Fibroblast of skin of scalp (primary cell): ENCODE results near the gene M1AP.
A peak's percentile ranks its signal among the peaks of the same experiment; 100 is the strongest.
"Not testable (repeated sequence)": the region's sequence is repeated elsewhere in the genome, so short reads cannot be mapped to it uniquely, and the experiment has no call there.

Source experiments
- DNase-seq: peaks from one replicate; pipeline ENCODE4 v3.0.0-alpha.2; 2013

M1AP gene

GRCh38 chr2:74561022-74561421, 87.1 kb downstream of the M1AP start:
- DNase-seq: not testable (repeated sequence)

- no peak for DNase-seq
These were observed 87.5 kb downstream of the M1AP start for GRCh38 chr2:74560591-74560990.

GRCh38 chr2:74559912-74560311, 88.2 kb downstream of the M1AP start:
- no peak for DNase-seq

GRCh38 chr2:74558284-74559230, 89.6 kb downstream of the M1AP start:
- no peak for DNase-seq

- no peak for DNase-seq
These were observed 91.2 kb downstream of the M1AP start for GRCh38 chr2:74556831-74557370.

- no peak for DNase-seq
These were observed 92.0 kb downstream of the M1AP start for GRCh38 chr2:74556159-74556558.

- no peak for DNase-seq
These were observed 92.5 kb downstream of the M1AP start for GRCh38 chr2:74555610-74556103.

- no peak for DNase-seq
These were observed 93.2 kb downstream of the M1AP start for GRCh38 chr2:74554820-74555531.

- DNase-seq: peak; percentile 95
These were observed 94.0 kb downstream of the M1AP start, which contains the start of the genes DOK1 and LOXL3 for GRCh38 chr2:74553892-74554819. Gene DOK1 (plus strand): TSS chr2:74554720. CDS start chr2:74554755, 35 bp downstream. Gene LOXL3 (minus strand): TSS chr2:74553942. CDS start chr2:74552634, 1,308 bp downstream.

- DNase-seq: peak; percentile 27
These were observed 95.0 kb downstream of the M1AP start for GRCh38 chr2:74552914-74553811.

GRCh38 chr2:74551942-74552913, 95.9 kb downstream of the M1AP start:
- peak; percentile 19 for DNase-seq

GRCh38 chr2:74551530-74551929, 96.6 kb downstream of the M1AP start:
- no peak for DNase-seq

GRCh38 chr2:74550231-74550630, 97.9 kb downstream of the M1AP start:
- peak; percentile 25 for DNase-seq

- peak; percentile 49 for DNase-seq
These were observed 99.0 kb downstream of the M1AP start for GRCh38 chr2:74548900-74549826.

GRCh38 chr2:74548285-74548899, 99.7 kb downstream of the M1AP start:
- no peak for DNase-seq

- DNase-seq: no peak
These were observed 102.1 kb downstream of the M1AP start for GRCh38 chr2:74546004-74546403.

GRCh38 chr2:74544634-74545033, 103.5 kb downstream of the M1AP start:
- no peak for DNase-seq

GRCh38 chr2:74542978-74543377, 105.2 kb downstream of the M1AP start:
- DNase-seq: no peak
